SK-N-SH (cell line): ENCODE measurements around the gene SLC6A3. TPM values are rescaled to one million over a fixed set of nuclear protein-coding genes. Genes with fewer than 3 reads are reported as not detected.

Experiments
- CTCF ChIA-PET: fragments of 300-600, 350-600 bp; formaldehyde crosslinking; extraction: SDS; loops from one replicate; lab custom pipeline; 2021; lab: Yijun Ruan, JAX
- POLR2A ChIA-PET: fragments of 350-600 bp; sonication (Branson Sonifier 250); formaldehyde crosslinking; extraction: SDS; loops from one replicate; lab custom pipeline; 2020; ENCODE audit warnings: antibody characterized with exemption, inconsistent platforms; lab: Yijun Ruan, JAX
- DNase-seq: peaks from one replicate; pipeline ENCODE4 v3.0.0; 2012
- H2AFZ ChIP-seq: fragments of 200-600 bp; sonication (generic); 2 replicates; pipeline ENCODE4 v1.8.1; 2016; ENCODE audit warnings: antibody characterized with exemption, mild to moderate bottlenecking, low read depth
- H3F3A ChIP-seq: fragments of 200-600 bp; sonication (generic); replicated peaks from 2 replicates; pipeline ENCODE3; 2016; ENCODE audit warnings: antibody characterized with exemption, mild to moderate bottlenecking; ENCODE audit not compliant: insufficient read depth
- H3K27ac ChIP-seq, 2 experiments: fragments of 200-500 bp in 1 of 2; fragments of 200-600 bp in 1 of 2; sonication (Bioruptor generic) in 1 of 2; sonication (generic), shearing (Covaris generic) in 1 of 2; 2 replicates each; pipeline versions ENCODE4 v1.5.1 to v1.6.1; 2014 to 2016; ENCODE audit warnings: low read depth in 2 of 2, inconsistent platforms in 1 of 2, low read length in 1 of 2, mild to moderate bottlenecking in 1 of 2, mixed read lengths in 1 of 2
- H3K27me3 ChIP-seq: fragments of 200-600 bp; sonication (generic), shearing (Covaris generic); 2 replicates; pipeline ENCODE4 v1.6.1; 2016; ENCODE audit warnings: mixed run types; ENCODE audit not compliant: insufficient read depth
- H3K36me3 ChIP-seq, 2 experiments: fragments of 200-500 bp in 1 of 2; fragments of 200-600 bp in 1 of 2; sonication (Bioruptor generic) in 1 of 2; sonication (generic) in 1 of 2; replicated peaks in 1 of 2; 2 replicates each; pipeline versions ENCODE3 to v1.5.1; 2014 to 2016; ENCODE audit warnings: low read length in 1 of 2, mild to moderate bottlenecking in 1 of 2; ENCODE audit not compliant: insufficient read depth in 2 of 2, control insufficient read depth in 1 of 2
- H3K4me1 ChIP-seq, 2 experiments: fragments of 200-500 bp in 1 of 2; fragments of 200-600 bp in 1 of 2; sonication (Bioruptor generic) in 1 of 2; sonication (generic), shearing (Covaris generic) in 1 of 2; 2 replicates each; pipeline versions ENCODE4 v1.5.1 to v1.6.1; 2014 to 2016; ENCODE audit warnings: low read depth in 1 of 2, low read length in 1 of 2, mixed run types in 1 of 2; ENCODE audit not compliant: insufficient read depth in 2 of 2, control insufficient read depth in 1 of 2
- H3K4me2 ChIP-seq: fragments of 200-600 bp; sonication (generic), shearing (Covaris generic); 2 replicates; pipeline ENCODE4 v1.6.1; 2017; ENCODE audit warnings: mixed run types
- H3K4me3 ChIP-seq, 2 experiments: fragments of 200-500 bp in 1 of 2; fragments of 200-600 bp in 1 of 2; sonication (Bioruptor generic) in 1 of 2; sonication (generic), shearing (Covaris generic) in 1 of 2; 2 replicates each; pipeline versions ENCODE4 v1.5.1 to v1.8.1; 2014 to 2016; ENCODE audit warnings: low read depth in 2 of 2, inconsistent platforms in 1 of 2, low read length in 1 of 2, mild to moderate bottlenecking in 1 of 2, mixed read lengths in 1 of 2, moderate library complexity in 1 of 2
- H3K79me2 ChIP-seq: fragments of 200-600 bp; sonication (generic); 2 replicates; pipeline ENCODE4 v1.8.1; 2017; ENCODE audit warnings: mild to moderate bottlenecking; ENCODE audit not compliant: insufficient read depth
- H3K9ac ChIP-seq: fragments of 200-600 bp; sonication (generic); 2 replicates; pipeline ENCODE4 v1.6.1; 2017; ENCODE audit warnings: mixed run types
- H3K9me2 ChIP-seq: fragments of 200-600 bp; sonication (generic); 2 replicates; pipeline ENCODE4 v1.6.1; 2017; ENCODE audit warnings: mixed run types
- H3K9me3 ChIP-seq: fragments of 200-600 bp; sonication (generic); 2 replicates; pipeline ENCODE4 v1.6.1; 2017; ENCODE audit warnings: mixed run types, mild to moderate bottlenecking, moderate library complexity
- H4K20me1 ChIP-seq: fragments of 200-600 bp; sonication (generic); 2 replicates; pipeline ENCODE4 v1.6.1; 2017; ENCODE audit warnings: mild to moderate bottlenecking, mixed run types; ENCODE audit not compliant: insufficient read depth
- CHD2 ChIP-seq: fragments of 150-350 bp; IDR thresholded peaks from 2 replicates; pipeline ENCODE4 v1.6.1; 2018; ENCODE audit warnings: low read length; ENCODE audit not compliant: partially characterized antibody
- CTCF ChIP-seq: fragments of 200-600 bp; sonication (generic); IDR thresholded peaks from 2 replicates; pipeline ENCODE4 v1.6.1; 2017; ENCODE audit warnings: antibody characterized with exemption, mild to moderate bottlenecking, moderate library complexity
- EP300 ChIP-seq, 2 experiments: IDR thresholded peaks; 2 replicates each; pipeline versions ENCODE4 v1.4.0 to v1.6.1; 2012; ENCODE audit warnings: borderline replicate concordance in 1 of 2, low read depth in 1 of 2, low read length in 1 of 2
- FOXJ3 ChIP-seq: sonication (generic); formaldehyde crosslinking; IDR thresholded peaks from 2 replicates; pipeline ENCODE4 v1.5.1; 2020; ENCODE audit warnings: mild to moderate bottlenecking, missing genetic modification reagents
- FOXM1 ChIP-seq: IDR thresholded peaks from 2 replicates; pipeline ENCODE4 v1.4.0; 2012; ENCODE audit warnings: low read depth, mild to moderate bottlenecking
- GABPA ChIP-seq: IDR thresholded peaks from 2 replicates; pipeline ENCODE4 v1.4.0; 2012; ENCODE audit warnings: low read depth, mild to moderate bottlenecking
- MAX ChIP-seq: IDR thresholded peaks from 2 replicates; pipeline ENCODE4 v1.4.0; 2012; ENCODE audit warnings: low read depth
- NFIC ChIP-seq: IDR thresholded peaks from 2 replicates; pipeline ENCODE4 v1.4.0; 2012; ENCODE audit warnings: borderline replicate concordance
- RAD21 ChIP-seq: IDR thresholded peaks from 2 replicates; pipeline ENCODE4 v1.6.1; 2012; ENCODE audit warnings: mild to moderate bottlenecking, low read length
- REST ChIP-seq: IDR thresholded peaks from 2 replicates; pipeline ENCODE4 v1.6.1; 2012; ENCODE audit warnings: mild to moderate bottlenecking, low read depth, low read length, moderate library complexity
- RFX5 ChIP-seq: IDR thresholded peaks from 2 replicates; pipeline ENCODE4 v1.6.1; 2012; ENCODE audit warnings: mild to moderate bottlenecking, improper control_type of control experiment, low read length
- RXRA ChIP-seq: IDR thresholded peaks from 2 replicates; pipeline ENCODE4 v1.4.0; 2012; ENCODE audit warnings: low read depth, mild to moderate bottlenecking, borderline replicate concordance
- SIN3A ChIP-seq: IDR thresholded peaks from 2 replicates; pipeline ENCODE4 v1.6.1; 2012; ENCODE audit warnings: low read depth, mild to moderate bottlenecking, low read length, moderate library complexity, borderline replicate concordance
- SMC3 ChIP-seq: IDR thresholded peaks from 2 replicates; pipeline ENCODE4 v1.6.1; 2012; ENCODE audit warnings: low read depth, low read length, improper control_type of control experiment
- TEAD4 ChIP-seq: IDR thresholded peaks from 2 replicates; pipeline ENCODE4 v1.4.0; 2012; ENCODE audit warnings: mild to moderate bottlenecking, borderline replicate concordance; ENCODE audit not compliant: insufficient read depth
- USF1 ChIP-seq: IDR thresholded peaks from 2 replicates; pipeline ENCODE4 v1.4.0; 2012; ENCODE audit warnings: low read depth, borderline replicate concordance
- USF2 ChIP-seq: fragments of 150-350 bp; IDR thresholded peaks from 2 replicates; pipeline ENCODE4 v1.6.1; 2017; ENCODE audit warnings: antibody characterized with exemption, low read length, low read depth, borderline replicate concordance
- YY1 ChIP-seq: IDR thresholded peaks from 2 replicates; pipeline ENCODE4 v1.4.0; 2012; ENCODE audit warnings: low read depth, mild to moderate bottlenecking
- WGBS: methylation state at CpG from one replicate; pipeline ENCODE4 v1.1.6; 2017; ENCODE audit warnings: low lambda C conversion rate; 5-methylcytosine and 5-hydroxymethylcytosine counted together
- polyA plus RNA-seq, 3 experiments: library from polyadenylated mRNA; depleted of rRNA; stranded (reverse); fragments of >200 nt; gene quantifications; 2 replicates each; pipeline ENCODE4 v1.2.3, GENCODE V29; 2012

Gene SLC6A3
- polyA plus RNA-seq, 1 of the 3 experiments (the other 2 are of a cell fraction) = not detected

- peaks cover 26% of the 10 kb centered on the region for H3F3A ChIP-seq
- peaks cover 8 to 32% of the 10 kb centered on the region in 2 experiments for H3K36me3 ChIP-seq
- 0 out of 2 replicates have a peak, but pooled peaks cover 6% of the 10 kb centered on the region for H3K9me3 ChIP-seq
- H3K27me3 ChIP-seq = no peaks in the 10 kb centered on the region
- no peaks in the 10 kb centered on the region for H4K20me1 ChIP-seq
- H3K4me1 ChIP-seq = peaks cover 0 to 7% of the 10 kb centered on the region in 2 experiments; a peak in 1 of 4 replicates
- H3K27ac ChIP-seq = no peak overlapping the region
- POLR2A ChIA-PET = no interaction called here
- TF ChIP-seq GABPA (no peak), EP300 (IDR thresholded peaks at IDR 0.05; ENCODE audit: borderline replicate concordance in 1 of 2, low read depth in 1 of 2, low read length in 1 of 2) (no peak), NFIC (no peak), SIN3A (no peak), USF2 (no peak), CTCF (no peak), SMC3 (no peak), FOXJ3 (CRISPR knock-in tag) (no peak), FOXM1 (no peak), MAX (no peak), USF1 (no peak), YY1 (no peak), RXRA (no peak), REST (no peak), RFX5 (no peak), TEAD4 (no peak), RAD21 (no peak), CHD2 (no peak)
- no peak overlapping the region for H3K4me3 ChIP-seq
- no peak overlapping the region for H3K4me2 ChIP-seq
- CTCF ChIA-PET = no interaction called here
- DNase-seq = peak; percentile 24
- H3K79me2 ChIP-seq = no peaks in the 10 kb centered on the region
- 98% methylated on average over 10 of the region's 10 CpGs for WGBS
- H3K9me2 ChIP-seq = no peaks in the 10 kb centered on the region
- no peak overlapping the region for H2AFZ ChIP-seq
- H3K9ac ChIP-seq = no peak overlapping the region
These were observed 16.2 kb upstream of the SLC6A3 start for GRCh38 chr5:1461396-1461795.
